A673 (cell line): Measurements from ENCODE around the gene TMPRSS7. TPM values are rescaled to one million over a fixed set of nuclear protein-coding genes. Genes with fewer than 3 reads are reported as not detected.

Experiments used
- BruUV-seq: library from RNA; stranded (reverse); fragments of 400-500 nt; replicated peaks from 2 replicates; lab custom pipeline; 2021; lab: Mats Ljungman, UMichigan
- CTCF ChIA-PET: fragments of 300-600 bp; sonication (Branson Sonifier 250); formaldehyde crosslinking; loops from one replicate; lab custom pipeline; 2022; ENCODE audit warnings: antibody characterized with exemption; lab: Charles Lee
- POLR2A ChIA-PET: fragments of 300-600 bp; sonication (Branson Sonifier 250); formaldehyde crosslinking; loops from one replicate; lab custom pipeline; 2022; ENCODE audit warnings: antibody characterized with exemption; ENCODE audit not compliant: low non-redundant PET; lab: Charles Lee
- DNase-seq: peaks from one replicate; pipeline ENCODE4 v3.0.0-alpha.2; 2015; ENCODE audit warnings: low spot score
- H3K27ac ChIP-seq: fragments of 200-600 bp; sonication (generic); 2 replicates; pipeline ENCODE4 v1.5.1; 2016; ENCODE audit warnings: mixed run types, low read depth, mild to moderate bottlenecking, mixed read lengths, antibody characterized with exemption, low read length; ENCODE audit not compliant: poor library complexity, severe bottlenecking
- H3K27me3 ChIP-seq: fragments of 200-600 bp; sonication (generic); replicated peaks from 2 replicates; pipeline ENCODE4 v1.6.1; 2017; ENCODE audit warnings: mixed run types, low read depth, mild to moderate bottlenecking, mixed read lengths, antibody characterized with exemption, low read length; ENCODE audit not compliant: insufficient read depth, poor library complexity
- H3K36me3 ChIP-seq: fragments of 200-600 bp; sonication (generic); 2 replicates; pipeline ENCODE4 v1.6.1; 2016; ENCODE audit warnings: mixed run types, mild to moderate bottlenecking, mixed read lengths, antibody characterized with exemption, low read length; ENCODE audit not compliant: insufficient read depth, poor library complexity, severe bottlenecking
- H3K4me1 ChIP-seq: fragments of 200-600 bp; sonication (generic); 2 replicates; pipeline ENCODE4 v1.6.1; 2017; ENCODE audit warnings: mixed run types, mild to moderate bottlenecking, mixed read lengths, antibody characterized with exemption, low read length; ENCODE audit not compliant: insufficient read depth, poor library complexity, severe bottlenecking
- H3K4me3 ChIP-seq: fragments of 200-600 bp; sonication (generic); 2 replicates; pipeline ENCODE4 v1.5.1; 2016; ENCODE audit warnings: low read depth, mixed run types, mild to moderate bottlenecking, mixed read lengths, low read length; ENCODE audit not compliant: poor library complexity, severe bottlenecking
- H3K9me3 ChIP-seq: fragments of 200-600 bp; sonication (generic); 2 replicates; pipeline ENCODE4 v1.6.1; 2016; ENCODE audit warnings: mixed run types, low read depth, mild to moderate bottlenecking, mixed read lengths, antibody characterized with exemption, low read length; ENCODE audit not compliant: poor library complexity, severe bottlenecking
- EZH2 ChIP-seq: fragments of 200-600 bp; sonication (generic); IDR thresholded peaks from 2 replicates; pipeline ENCODE4 v1.6.1; 2017; ENCODE audit warnings: borderline replicate concordance, low read depth, mild to moderate bottlenecking, mixed read lengths, antibody characterized with exemption, low read length; ENCODE audit not compliant: poor library complexity, severe bottlenecking
- intact Hi-C: fragments of 100-400 bp; cut with micrococcal nuclease; formaldehyde crosslinking; loops from one replicate; pipeline ENCODE4 v1.10.0; 2022; ENCODE audit not compliant: unreplicated experiment
- total RNA-seq: library from RNA; stranded (reverse); gene quantifications from 2 replicates; pipeline ENCODE4 v1.2.3, GENCODE V29; 2021
- TF ChIP-seq, protein P1 (sequence below): fragments of 300-800, 200-600 bp; sonication (generic); conservative IDR thresholded peaks from 2 replicates; pipeline ENCODE4 v1.5.1; 2017; ENCODE audit warnings: low read depth, mild to moderate bottlenecking, antibody characterized with exemption, low read length, moderate library complexity, mixed read lengths

The TMPRSS7 gene
- total RNA-seq, 1 experiment from 2014 or later, result not detected

DNA sequence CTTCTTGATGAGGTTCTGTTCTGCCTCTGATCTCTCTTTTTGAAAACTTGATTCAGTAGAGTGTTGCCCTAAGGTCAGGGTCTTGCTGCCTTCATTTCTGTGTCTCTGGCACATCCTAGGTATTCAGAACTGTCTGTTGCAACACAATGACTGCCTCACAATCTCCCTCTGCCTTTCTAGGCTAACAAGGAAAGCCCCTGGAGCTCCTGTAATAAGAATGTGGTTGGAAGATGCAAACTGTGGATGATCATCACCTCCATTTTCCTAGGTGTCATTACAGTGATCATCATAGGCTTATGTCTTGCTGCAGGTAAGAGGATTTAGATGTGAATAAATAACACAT is 58.6 kb downstream of the TMPRSS7 start:
- Histone ChIP-seq H3K36me3 (no peaks in the 10 kb centered on the region), H3K4me1 (peaks cover 14% of the 10 kb centered on the region), H3K4me3 (no peak overlapping the region), H3K27ac (no peak overlapping the region), H3K9me3 (no peaks in the 10 kb centered on the region), H3K27me3 (no peaks in the 10 kb centered on the region)
- TF ChIP-seq, protein P1, sequence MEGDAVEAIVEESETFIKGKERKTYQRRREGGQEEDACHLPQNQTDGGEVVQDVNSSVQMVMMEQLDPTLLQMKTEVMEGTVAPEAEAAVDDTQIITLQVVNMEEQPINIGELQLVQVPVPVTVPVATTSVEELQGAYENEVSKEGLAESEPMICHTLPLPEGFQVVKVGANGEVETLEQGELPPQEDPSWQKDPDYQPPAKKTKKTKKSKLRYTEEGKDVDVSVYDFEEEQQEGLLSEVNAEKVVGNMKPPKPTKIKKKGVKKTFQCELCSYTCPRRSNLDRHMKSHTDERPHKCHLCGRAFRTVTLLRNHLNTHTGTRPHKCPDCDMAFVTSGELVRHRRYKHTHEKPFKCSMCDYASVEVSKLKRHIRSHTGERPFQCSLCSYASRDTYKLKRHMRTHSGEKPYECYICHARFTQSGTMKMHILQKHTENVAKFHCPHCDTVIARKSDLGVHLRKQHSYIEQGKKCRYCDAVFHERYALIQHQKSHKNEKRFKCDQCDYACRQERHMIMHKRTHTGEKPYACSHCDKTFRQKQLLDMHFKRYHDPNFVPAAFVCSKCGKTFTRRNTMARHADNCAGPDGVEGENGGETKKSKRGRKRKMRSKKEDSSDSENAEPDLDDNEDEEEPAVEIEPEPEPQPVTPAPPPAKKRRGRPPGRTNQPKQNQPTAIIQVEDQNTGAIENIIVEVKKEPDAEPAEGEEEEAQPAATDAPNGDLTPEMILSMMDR, result no peak
- TF ChIP-seq EZH2, result no peak
- CTCF ChIA-PET, result no interaction called here
- DNase-seq, result no peak
- no TSS peak for BruUV-seq
- intact Hi-C loops, result no loop called here
- POLR2A ChIA-PET, result no interaction called here

- no TSS peak for BruUV-seq
- H3K4me3 ChIP-seq, result no peak overlapping the region
- intact Hi-C loops, result no loop called here
- no peaks in the 10 kb centered on the region for H3K27me3 ChIP-seq
- ChIA-PET CTCF (no interaction called here), POLR2A (no interaction called here)
- H3K36me3 ChIP-seq, result no peaks in the 10 kb centered on the region
- H3K27ac ChIP-seq, result no peak overlapping the region
- TF ChIP-seq EZH2, result no peak
- TF ChIP-seq, protein P1, result no peak
- no peak for DNase-seq
- H3K4me1 ChIP-seq, result peaks cover 8% of the 10 kb centered on the region
- no peaks in the 10 kb centered on the region for H3K9me3 ChIP-seq
Measured at GRCh38 chr3:112095731-112096130, 61.2 kb downstream of the TMPRSS7 start.

GRCh38 chr3:112096176-112096575 is 61.6 kb downstream of the TMPRSS7 start:
- DNase-seq, result no peak
- Histone ChIP-seq H3K36me3 (no peaks in the 10 kb centered on the region), H3K9me3 (no peaks in the 10 kb centered on the region), H3K27ac (no peak overlapping the region), H3K27me3 (no peaks in the 10 kb centered on the region), H3K4me3 (no peak overlapping the region), H3K4me1 (peaks cover 4% of the 10 kb centered on the region)
- ChIA-PET POLR2A (no interaction called here), CTCF (interaction anchor here (2.4 kb wide), 1 partner anchor 15 kb away, joined by 9 read pairs; no protein-coding TSS in a partner anchor)
- intact Hi-C loops, result no loop called here
- no peak for TF ChIP-seq EZH2
- TF ChIP-seq, protein P1, result no peak
- BruUV-seq, result no TSS peak
